ENCODE data around the gene SH2D7. TPM values are rescaled to one million over a fixed set of nuclear protein-coding genes. Genes with fewer than 3 reads are reported as not detected.
A peak's percentile ranks its signal among the peaks of the same experiment; 100 is the strongest.

The SH2D7 gene
- polyA plus RNA-seq, 2 of the 4 experiments (the other 2 are of a cell fraction): not detected

- H3K4me1 ChIP-seq: peaks cover 16% of the 10 kb centered on the region
- no peaks in the 10 kb centered on the region for H3K9me3 ChIP-seq
- no peak for FAIRE-seq
- H3K4me3 ChIP-seq: peak within 1 kb of the TSS; percentile 74
- peak; percentile 97 for DNase-seq (ENCODE audit: low read depth in 1 of 2, low spot score in 1 of 2)
- peak within 1 kb of the TSS; percentile 95 for H3K4me2 ChIP-seq
- ATAC-seq: peak; percentile 93 to 95
- peak within 1 kb of the TSS; percentile 80 to 92 for H3K27ac ChIP-seq
- POLR2A ChIA-PET: interaction anchor here (0.6 to 3.4 kb wide), 13 partner anchors 8 to 1592 kb away, joined by 3 to 16 read pairs (median 6); partner anchors contain the start of genes CIB2, PSMA4 and SKIC8
- WGBS (ENCODE audit: missing lambda C conversion rate): under 1% methylated on average over 22 of the region's 79 CpGs
- peak; percentile 44; the same call in 1 of the 2 replicates for TF ChIP-seq PHF8 (IDR thresholded peaks at IDR 0.05; ENCODE audit: borderline replicate concordance, low read depth)
- no peak for TF ChIP-seq HOXB13 (CRISPR knock-in tag; IDR thresholded peaks at IDR 0.05; ENCODE audit: low read depth)
- TF ChIP-seq TP53 (CRISPR knock-in tag; IDR thresholded peaks at IDR 0.05): no peak
- peak; percentile 56 for TF ChIP-seq MAX (IDR thresholded peaks at IDR 0.05)
- TF ChIP-seq BHLHE40 (IDR thresholded peaks at IDR 0.05; ENCODE audit: low read depth, low read length): no peak
- no peak for TF ChIP-seq MYC (IDR thresholded peaks at IDR 0.05; ENCODE audit: borderline replicate concordance, low read length)
- TF ChIP-seq RAD21 (conservative IDR thresholded peaks at IDR 0.05 in 1 of 2, IDR thresholded peaks at IDR 0.05 in 1 of 2): no peak
- no peak for TF ChIP-seq TFCP2L1 (CRISPR knock-in tag; IDR thresholded peaks at IDR 0.05)
- TF ChIP-seq POLR2AphosphoS2 (conservative IDR thresholded peaks at IDR 0.05; ENCODE audit: low read length): no peak
- no peak for TF ChIP-seq ELK1 (IDR thresholded peaks at IDR 0.05; ENCODE audit: low read depth, low read length)
- no peak for TF ChIP-seq FOSL2 (IDR thresholded peaks at IDR 0.05)
- no peak for TF ChIP-seq FOSL2 (CRISPR knock-in tag; IDR thresholded peaks at IDR 0.05)
- peak in 1 of 2 experiments; percentile 78; a peak in 3 of 5 replicates for TF ChIP-seq JUN (IDR thresholded peaks at IDR 0.05)
- TF ChIP-seq MAZ (IDR thresholded peaks at IDR 0.05; ENCODE audit: borderline replicate concordance, low read depth, low read length): 0 out of 2 replicates have a peak, but pooled peaks have one; percentile 8
- no peak for TF ChIP-seq SMC3 (IDR thresholded peaks at IDR 0.05)
- no peak for TF ChIP-seq RFX5 (IDR thresholded peaks at IDR 0.05)
- TF ChIP-seq BCL3 (IDR thresholded peaks at IDR 0.05): peak; percentile 69; the same call in 2 of the 3 replicates
- TF ChIP-seq POLR2A (IDR thresholded peaks at IDR 0.05; ENCODE audit: low read length): peak; percentile 97
- no peak for TF ChIP-seq HMGXB4 (CRISPR knock-in tag; IDR thresholded peaks at IDR 0.05; ENCODE audit: borderline replicate concordance)
- no peak for TF ChIP-seq USF2 (IDR thresholded peaks at IDR 0.05)
- TF ChIP-seq RCOR1 (IDR thresholded peaks at IDR 0.05; ENCODE audit: low read depth, low read length): no peak
- TF ChIP-seq ZFP36 (IDR thresholded peaks at IDR 0.05; ENCODE audit: borderline replicate concordance, partially characterized antibody): no peak
- TF ChIP-seq FOSB (CRISPR knock-in tag; IDR thresholded peaks at IDR 0.05): no peak
- TF ChIP-seq GATA3 (IDR thresholded peaks at IDR 0.05; ENCODE audit: borderline replicate concordance): peak; percentile 34; the same call in 1 of the 2 replicates
- no peak for TF ChIP-seq SREBF2 (IDR thresholded peaks at IDR 0.05)
- CTCF ChIA-PET: interaction anchor here (0.6 to 6.9 kb wide), 18 partner anchors 10 to 454 kb away, joined by 3 to 54 read pairs (median 3); partner anchors contain the start of gene CIB2
Observed at GRCh38 chr15:78149068-78149804, 56.9 kb downstream of the SH2D7 start, which contains the start of gene IDH3A. Gene IDH3A (plus strand): TSS chr15:78149362. CDS start chr15:78149404, 42 bp downstream.

All from A549 (cell line).